Tibial artery (tissue), 4 donors: Measurements from ENCODE around the gene TSPAN33.

Source experiments
- DNase-seq, 2 donors: peaks; one replicate each; pipeline ENCODE4 v3.0.0-alpha.2; 2019
- H3K27ac ChIP-seq, 2 donors: fragments of 200-600 bp; sonication (generic) in 1 of 2; 1 replicate in 1 of 2; 2 replicates in 1 of 2; pipeline ENCODE4 v1.5.1; 2018 to 2019; ENCODE audit warnings: mild to moderate bottlenecking in 1 of 2
- H3K27me3 ChIP-seq, 2 donors: fragments of 200-600 bp; sonication (generic) in 1 of 2; one replicate each; pipeline versions ENCODE4 v1.5.1 to v1.6.0; 2016 to 2019
- H3K36me3 ChIP-seq, 3 donors: fragments of 200-600 bp; sonication (generic) in 2 of 3; one replicate each; pipeline ENCODE4 v1.5.1; 2016 to 2019; ENCODE audit warnings: mild to moderate bottlenecking in 2 of 3
- H3K4me1 ChIP-seq, 4 donors: fragments of 200-600 bp; sonication (generic) in 2 of 4; 1 replicate in 3 of 4; 2 replicates in 1 of 4; pipeline ENCODE4 v1.5.1; 2016 to 2019
- H3K4me3 ChIP-seq, 2 donors: fragments of 200-600 bp; sonication (generic) in 1 of 2; 1 replicate in 1 of 2; 2 replicates in 1 of 2; pipeline ENCODE4 v1.5.1; 2018 to 2019; ENCODE audit warnings: mild to moderate bottlenecking in 2 of 2
- H3K9me3 ChIP-seq, 3 donors: fragments of 200-600 bp; sonication (generic) in 1 of 3; one replicate each; pipeline ENCODE4 v1.5.1; 2016 to 2019
- intact Hi-C: fragments of 100-400 bp; cut with DNase I; formaldehyde crosslinking; loops from one replicate; pipeline ENCODE4 v1.15.0; 2023; ENCODE audit warnings: low total_unique reads
- TF ChIP-seq, protein P1 (sequence below), 2 experiments: fragments of 200-600 bp in 1 of 2; fragments of 450-650 bp in 1 of 2; IDR thresholded peaks; one replicate each; pipeline ENCODE4 v1.5.1; 2017 to 2019; ENCODE audit warnings: antibody characterized with exemption in 2 of 2, mild to moderate bottlenecking in 1 of 2, moderate library complexity in 1 of 2

TSPAN33 gene

DNA sequence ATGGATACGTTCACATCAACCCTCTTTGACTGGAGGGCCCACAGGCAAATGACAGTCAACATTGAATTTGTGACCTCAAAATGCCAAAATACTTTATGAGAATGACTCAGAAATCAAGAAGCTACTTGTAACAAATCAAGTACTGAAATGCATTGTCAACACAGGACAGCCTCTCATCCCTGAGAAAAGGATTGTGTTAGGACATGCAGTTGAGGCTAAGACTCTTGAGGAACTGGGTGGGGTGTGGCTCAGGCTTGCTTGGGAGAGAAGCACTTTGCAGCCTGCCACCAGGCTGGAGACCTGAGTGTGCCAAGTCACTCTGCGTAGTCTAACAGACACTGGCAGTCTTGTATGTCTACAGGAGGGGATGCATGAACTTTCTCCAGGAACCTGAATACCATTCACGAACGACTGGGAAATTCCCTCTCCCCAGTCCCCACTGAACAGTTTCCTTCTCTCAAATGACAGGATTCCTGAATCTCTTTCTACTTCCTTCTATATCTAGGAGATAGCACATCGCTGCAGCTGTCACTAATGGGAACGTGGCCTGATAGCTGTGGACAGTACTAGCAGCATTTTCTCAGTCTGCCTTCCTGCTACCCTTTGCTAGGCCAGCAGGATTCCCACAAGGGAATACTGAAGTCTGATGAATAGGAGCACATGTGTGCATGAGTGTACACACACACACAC, 40.6 kb downstream of the TSPAN33 start:
- Histone ChIP-seq H3K27ac (no peak overlapping the region), H3K27me3 (peaks cover 0 to 5% of the 10 kb centered on the region in 2 donors), H3K4me3 (no peak overlapping the region), H3K4me1 (peaks cover 0 to 24% (median 6%) of the 10 kb centered on the region in 4 donors), H3K9me3 (no peaks in the 10 kb centered on the region), H3K36me3 (no peaks in the 10 kb centered on the region)
- DNase-seq: no peak
- intact Hi-C loops: no loop called here
- TF ChIP-seq, protein P1, sequence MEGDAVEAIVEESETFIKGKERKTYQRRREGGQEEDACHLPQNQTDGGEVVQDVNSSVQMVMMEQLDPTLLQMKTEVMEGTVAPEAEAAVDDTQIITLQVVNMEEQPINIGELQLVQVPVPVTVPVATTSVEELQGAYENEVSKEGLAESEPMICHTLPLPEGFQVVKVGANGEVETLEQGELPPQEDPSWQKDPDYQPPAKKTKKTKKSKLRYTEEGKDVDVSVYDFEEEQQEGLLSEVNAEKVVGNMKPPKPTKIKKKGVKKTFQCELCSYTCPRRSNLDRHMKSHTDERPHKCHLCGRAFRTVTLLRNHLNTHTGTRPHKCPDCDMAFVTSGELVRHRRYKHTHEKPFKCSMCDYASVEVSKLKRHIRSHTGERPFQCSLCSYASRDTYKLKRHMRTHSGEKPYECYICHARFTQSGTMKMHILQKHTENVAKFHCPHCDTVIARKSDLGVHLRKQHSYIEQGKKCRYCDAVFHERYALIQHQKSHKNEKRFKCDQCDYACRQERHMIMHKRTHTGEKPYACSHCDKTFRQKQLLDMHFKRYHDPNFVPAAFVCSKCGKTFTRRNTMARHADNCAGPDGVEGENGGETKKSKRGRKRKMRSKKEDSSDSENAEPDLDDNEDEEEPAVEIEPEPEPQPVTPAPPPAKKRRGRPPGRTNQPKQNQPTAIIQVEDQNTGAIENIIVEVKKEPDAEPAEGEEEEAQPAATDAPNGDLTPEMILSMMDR (IDR thresholded peaks at IDR 0.05): no peak

DNA sequence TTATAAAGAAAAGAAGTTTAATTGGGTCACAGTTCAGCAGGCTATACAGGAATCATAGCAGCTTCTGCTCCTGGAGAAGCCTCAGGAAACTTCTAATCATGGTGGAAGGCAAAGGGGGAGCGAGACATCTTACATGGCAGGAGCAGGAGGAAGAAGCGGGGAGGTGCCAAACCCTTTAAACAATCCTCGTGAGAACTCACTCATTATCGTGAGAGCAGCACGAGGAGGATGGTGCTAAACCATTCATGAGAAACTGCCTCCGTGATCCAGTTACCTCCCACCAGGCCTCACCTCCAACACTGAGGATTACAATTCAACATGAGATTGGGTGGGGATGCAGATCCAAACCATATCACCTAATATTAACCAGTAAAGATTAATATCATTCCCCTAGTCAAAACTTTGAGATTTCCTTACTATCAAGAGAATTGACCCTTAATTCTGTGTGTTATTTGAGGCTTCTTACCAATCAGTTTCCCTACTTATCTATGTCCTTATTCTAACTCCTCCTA, 42.3 kb downstream of the TSPAN33 start:
- Histone ChIP-seq H3K4me3 (no peak overlapping the region), H3K9me3 (no peaks in the 10 kb centered on the region), H3K27ac (no peak overlapping the region), H3K27me3 (no peaks in the 10 kb centered on the region), H3K36me3 (no peaks in the 10 kb centered on the region), H3K4me1 (peaks cover 0 to 27% (median 6%) of the 10 kb centered on the region in 4 donors)
- TF ChIP-seq, protein P1 (IDR thresholded peaks at IDR 0.05): no peak
- DNase-seq: no peak
- intact Hi-C loops: no loop called here

DNA sequence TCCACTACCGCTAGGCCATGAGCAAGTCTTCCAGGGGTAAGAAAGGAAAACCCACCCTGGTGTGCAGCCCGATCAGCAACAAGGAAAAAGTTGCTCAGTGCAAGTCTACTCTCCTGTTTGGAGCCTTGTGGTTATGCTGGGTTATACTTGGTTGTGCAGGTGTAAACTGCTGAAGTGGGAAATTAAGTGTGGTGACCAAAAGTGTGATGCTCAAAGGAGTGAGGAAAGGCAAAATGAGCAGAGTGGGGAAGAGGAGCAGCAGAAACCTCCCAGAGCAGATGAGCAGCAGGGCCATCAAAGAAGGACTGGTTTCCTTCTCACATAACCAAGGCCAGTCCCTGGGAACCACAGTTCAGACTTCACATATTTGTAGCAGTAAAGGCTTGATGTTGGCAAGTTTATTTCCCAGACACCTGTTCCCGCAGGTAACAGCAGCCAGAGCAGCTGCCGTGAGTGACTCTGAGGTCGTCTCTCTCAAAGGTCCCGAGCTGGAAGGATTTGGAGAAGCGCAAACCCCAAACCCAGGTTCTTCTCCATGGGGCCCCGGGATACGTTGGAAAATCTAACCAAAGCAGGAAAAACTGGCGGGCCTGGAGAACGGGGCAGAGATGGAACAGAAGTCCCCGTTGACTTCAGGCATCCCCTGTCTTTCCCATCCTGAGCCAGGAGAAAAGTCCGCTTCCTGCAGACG, 43.3 kb downstream of the TSPAN33 start:
- TF ChIP-seq, protein P1 (IDR thresholded peaks at IDR 0.05): no peak
- H3K27ac ChIP-seq: peak overlapping the region in 1 of 2 donors; percentile 50
- no peak for DNase-seq
- H3K9me3 ChIP-seq: no peaks in the 10 kb centered on the region
- H3K4me3 ChIP-seq: peak overlapping the region; percentile 63 to 73
- intact Hi-C loops: no loop called here
- H3K27me3 ChIP-seq: no peaks in the 10 kb centered on the region
- H3K4me1 ChIP-seq: peaks cover 0 to 27% (median 6%) of the 10 kb centered on the region in 4 donors
- no peaks in the 10 kb centered on the region for H3K36me3 ChIP-seq

DNA sequence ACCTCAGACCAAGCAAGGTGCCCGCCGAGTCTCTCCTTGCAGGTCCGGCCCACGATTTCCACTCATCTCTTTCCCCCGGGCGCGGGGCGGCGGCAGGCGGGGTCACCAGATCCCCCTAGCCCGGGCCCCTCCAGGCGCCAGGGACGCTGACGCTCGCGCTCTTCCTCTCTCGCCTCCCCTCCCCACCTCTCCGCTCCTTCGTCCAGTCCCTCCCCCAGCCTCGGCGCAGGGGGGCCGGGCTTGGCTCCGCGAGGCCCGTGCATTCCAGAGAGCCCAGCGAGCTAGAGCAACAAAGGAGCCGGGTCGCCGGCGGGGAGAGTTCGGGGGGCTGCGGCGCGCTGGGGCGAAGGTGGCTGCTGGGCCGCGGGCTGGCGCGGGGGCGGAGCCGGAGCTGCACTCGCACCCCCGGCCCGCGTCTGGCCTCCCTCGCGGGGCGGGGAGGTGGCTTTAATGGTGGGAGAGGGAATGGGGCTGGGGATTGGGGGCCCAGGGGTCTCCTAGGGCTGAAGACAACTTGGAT, 43.9 kb downstream of the TSPAN33 start, which contains the start of gene SMO:
TSS of gene SMO (plus strand) at position 262 of the 520 bp plus-strand sequence. CDS start 519 bp downstream, outside the sequence.
- peak within 1 kb of the TSS; percentile 63 to 73 for H3K4me3 ChIP-seq
- DNase-seq: peak in 1 of 2 donors; percentile 42
- no peaks in the 10 kb centered on the region for H3K27me3 ChIP-seq
- H3K27ac ChIP-seq: peak within 1 kb of the TSS; percentile 31 to 50
- intact Hi-C loops: no loop called here
- no peaks in the 10 kb centered on the region for H3K9me3 ChIP-seq
- H3K4me1 ChIP-seq: peaks cover 0 to 27% (median 6%) of the 10 kb centered on the region in 4 donors
- TF ChIP-seq, protein P1 (IDR thresholded peaks at IDR 0.05): no peak
- H3K36me3 ChIP-seq: no peaks in the 10 kb centered on the region

DNA sequence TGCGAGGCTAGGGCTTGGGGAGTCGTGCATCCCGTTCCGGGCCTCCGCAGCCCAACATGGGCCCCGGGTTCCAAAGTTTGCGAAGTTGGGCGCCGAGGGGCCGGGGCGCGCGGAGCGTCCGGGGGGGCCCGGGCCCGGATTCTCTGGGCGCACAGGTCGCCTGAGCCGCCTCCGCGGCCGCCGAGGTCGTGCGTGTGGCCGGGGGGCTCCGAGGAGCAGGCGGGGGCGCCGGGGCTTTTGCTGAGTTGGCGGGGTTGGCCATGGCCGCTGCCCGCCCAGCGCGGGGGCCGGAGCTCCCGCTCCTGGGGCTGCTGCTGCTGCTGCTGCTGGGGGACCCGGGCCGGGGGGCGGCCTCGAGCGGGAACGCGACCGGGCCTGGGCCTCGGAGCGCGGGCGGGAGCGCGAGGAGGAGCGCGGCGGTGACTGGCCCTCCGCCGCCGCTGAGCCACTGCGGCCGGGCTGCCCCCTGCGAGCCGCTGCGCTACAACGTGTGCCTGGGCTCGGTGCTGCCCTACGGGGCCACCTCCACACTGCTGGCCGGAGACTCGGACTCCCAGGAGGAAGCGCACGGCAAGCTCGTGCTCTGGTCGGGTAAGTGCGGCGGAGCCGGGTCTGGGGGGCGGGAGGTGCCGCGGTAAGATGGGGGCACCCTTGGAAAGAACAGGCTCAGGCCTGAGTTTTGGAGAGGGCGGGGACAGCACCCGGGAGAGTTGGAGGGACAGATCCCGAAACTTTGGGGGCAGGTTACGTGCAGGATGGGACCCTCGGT, 44.6 kb downstream of the TSPAN33 start:
- TF ChIP-seq, protein P1 (IDR thresholded peaks at IDR 0.05): no peak
- Histone ChIP-seq H3K4me1 (peaks cover 0 to 27% (median 6%) of the 10 kb centered on the region in 4 donors), H3K9me3 (no peaks in the 10 kb centered on the region)

More for the DNA sequence above, 44.6 kb downstream of the TSPAN33 start:
- intact Hi-C loops: no loop called here
- Histone ChIP-seq H3K4me3 (peak overlapping the region; percentile 63 to 73), H3K27me3 (no peaks in the 10 kb centered on the region), H3K36me3 (no peaks in the 10 kb centered on the region), H3K27ac (peak overlapping the region; percentile 31 to 50)
- DNase-seq: no peak
